HCT116 (cell line): ENCODE measurements around the gene MAGEA9.

Experiments
- CTCF ChIP-seq, 3 experiments: fragments of 200-600 bp in 1 of 3; sonication (generic) in 1 of 3; IDR thresholded peaks in 2 of 3; conservative IDR thresholded peaks in 1 of 3; 2 replicates each; pipeline ENCODE4 v1.5.1; 2012 to 2017; ENCODE audit warnings: low read depth in 2 of 3, low read length in 2 of 3, antibody characterized with exemption in 1 of 3, borderline replicate concordance in 1 of 3, control low read depth in 1 of 3, mild to moderate bottlenecking in 1 of 3, mixed read lengths in 1 of 3, mixed run types in 1 of 3, moderate library complexity in 1 of 3; ENCODE audit not compliant: insufficient read depth in 1 of 3
- EZH2 ChIP-seq: fragments of 200-600 bp; sonication (generic); IDR thresholded peaks from 2 replicates; pipeline ENCODE4 v1.6.1; 2017; ENCODE audit warnings: antibody characterized with exemption, mixed run types
- POLR2AphosphoS5 ChIP-seq: IDR thresholded peaks from 2 replicates; pipeline ENCODE4 v1.6.1; 2011; ENCODE audit warnings: mild to moderate bottlenecking, low read depth, low read length, moderate library complexity

GRCh38 chrX:149819371-149819770, 37.6 kb downstream of the MAGEA9 start:
- TF ChIP-seq CTCF (IDR thresholded peaks at IDR 0.05 in 2 of 3, conservative IDR thresholded peaks at IDR 0.05 in 1 of 3; ENCODE audit: borderline replicate concordance in 1 of 3, insufficient read depth in 1 of 3, low read depth in 2 of 3, low read length in 2 of 3) (no peak), POLR2AphosphoS5 (no peak), EZH2 (no peak)
